ENCODE data around the gene FAM43B. TPM values are rescaled to one million over a fixed set of nuclear protein-coding genes. Genes with fewer than 3 reads are reported as not detected.

Gene FAM43B
- total RNA-seq, 4 donors from 2014 or later = 0.59 to 3.5 (median 2.5) TPM

DNA sequence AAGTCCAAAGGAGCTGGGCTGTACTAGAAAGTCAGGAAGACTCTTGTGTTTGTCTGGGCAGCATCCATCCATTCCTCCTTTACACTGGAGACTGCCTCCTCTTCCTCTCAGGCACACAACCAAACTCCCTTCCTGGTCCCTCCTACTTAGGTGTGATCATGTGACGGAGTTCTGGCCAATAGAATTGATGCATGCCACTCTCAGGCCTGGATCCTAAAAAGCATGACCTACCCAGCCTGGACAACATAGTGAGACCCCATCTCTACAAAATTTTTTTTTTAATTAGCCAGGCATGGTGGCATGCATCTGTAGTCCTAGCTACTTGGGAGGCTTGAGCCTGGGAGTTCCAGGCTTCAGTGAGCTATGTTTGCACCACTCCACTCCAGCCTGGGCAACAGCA lies 8.6 kb downstream of the FAM43B start:
- Histone ChIP-seq H3K27ac (no peak overlapping the region), H3K9me3 (no peaks in the 10 kb centered on the region), H3K27me3 (no peaks in the 10 kb centered on the region), H3K4me3 (replicated peaks in 1 of 3) (no peak overlapping the region), H3K4me1 (no peaks in the 10 kb centered on the region), H3K36me3 (no peaks in the 10 kb centered on the region)
- TF ChIP-seq, protein P1, sequence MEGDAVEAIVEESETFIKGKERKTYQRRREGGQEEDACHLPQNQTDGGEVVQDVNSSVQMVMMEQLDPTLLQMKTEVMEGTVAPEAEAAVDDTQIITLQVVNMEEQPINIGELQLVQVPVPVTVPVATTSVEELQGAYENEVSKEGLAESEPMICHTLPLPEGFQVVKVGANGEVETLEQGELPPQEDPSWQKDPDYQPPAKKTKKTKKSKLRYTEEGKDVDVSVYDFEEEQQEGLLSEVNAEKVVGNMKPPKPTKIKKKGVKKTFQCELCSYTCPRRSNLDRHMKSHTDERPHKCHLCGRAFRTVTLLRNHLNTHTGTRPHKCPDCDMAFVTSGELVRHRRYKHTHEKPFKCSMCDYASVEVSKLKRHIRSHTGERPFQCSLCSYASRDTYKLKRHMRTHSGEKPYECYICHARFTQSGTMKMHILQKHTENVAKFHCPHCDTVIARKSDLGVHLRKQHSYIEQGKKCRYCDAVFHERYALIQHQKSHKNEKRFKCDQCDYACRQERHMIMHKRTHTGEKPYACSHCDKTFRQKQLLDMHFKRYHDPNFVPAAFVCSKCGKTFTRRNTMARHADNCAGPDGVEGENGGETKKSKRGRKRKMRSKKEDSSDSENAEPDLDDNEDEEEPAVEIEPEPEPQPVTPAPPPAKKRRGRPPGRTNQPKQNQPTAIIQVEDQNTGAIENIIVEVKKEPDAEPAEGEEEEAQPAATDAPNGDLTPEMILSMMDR (IDR thresholded peaks at IDR 0.05) = no peak
- no peak for TF ChIP-seq POLR2A (IDR thresholded peaks at IDR 0.05)
- intact Hi-C loops (cut with DNase I) = no loop called here
- no peak for DNase-seq
- WGBS, 2 donors = 50 to 54% methylated on average over 1 of the region's 1 CpG

DNA sequence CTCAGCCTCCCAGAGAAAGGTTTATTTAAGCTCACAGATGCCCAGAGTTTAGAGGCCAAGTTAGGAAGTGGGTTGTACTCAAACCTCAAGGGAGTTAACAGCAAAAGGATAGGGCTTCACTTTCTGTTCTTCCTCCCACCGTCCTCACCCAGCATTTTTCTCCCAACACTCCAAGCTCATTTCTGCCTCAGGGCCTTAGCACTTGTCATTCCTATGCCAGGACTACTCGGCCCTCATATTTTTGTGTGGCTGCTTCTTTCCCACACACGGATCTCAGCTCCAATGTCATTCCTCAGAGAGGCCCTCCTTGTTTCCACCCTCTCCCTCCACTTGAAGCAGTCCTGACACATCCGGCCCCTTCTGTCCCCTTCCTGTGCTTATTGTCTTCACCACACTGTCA lies 12.9 kb downstream of the FAM43B start:
- 67 to 70% methylated on average over 4 of the region's 4 CpGs for WGBS, 2 donors
- TF ChIP-seq, protein P1 (IDR thresholded peaks at IDR 0.05) = no peak
- no peak for TF ChIP-seq POLR2A (IDR thresholded peaks at IDR 0.05)
- intact Hi-C loops (cut with DNase I) = no loop called here
- no peaks in the 10 kb centered on the region for H3K9me3 ChIP-seq
- no peak overlapping the region for H3K4me3 ChIP-seq (replicated peaks in 1 of 3)
- no peak overlapping the region for H3K27ac ChIP-seq
- no peak for DNase-seq
- H3K36me3 ChIP-seq = no peaks in the 10 kb centered on the region
- no peaks in the 10 kb centered on the region for H3K4me1 ChIP-seq
- H3K27me3 ChIP-seq = no peaks in the 10 kb centered on the region

DNA sequence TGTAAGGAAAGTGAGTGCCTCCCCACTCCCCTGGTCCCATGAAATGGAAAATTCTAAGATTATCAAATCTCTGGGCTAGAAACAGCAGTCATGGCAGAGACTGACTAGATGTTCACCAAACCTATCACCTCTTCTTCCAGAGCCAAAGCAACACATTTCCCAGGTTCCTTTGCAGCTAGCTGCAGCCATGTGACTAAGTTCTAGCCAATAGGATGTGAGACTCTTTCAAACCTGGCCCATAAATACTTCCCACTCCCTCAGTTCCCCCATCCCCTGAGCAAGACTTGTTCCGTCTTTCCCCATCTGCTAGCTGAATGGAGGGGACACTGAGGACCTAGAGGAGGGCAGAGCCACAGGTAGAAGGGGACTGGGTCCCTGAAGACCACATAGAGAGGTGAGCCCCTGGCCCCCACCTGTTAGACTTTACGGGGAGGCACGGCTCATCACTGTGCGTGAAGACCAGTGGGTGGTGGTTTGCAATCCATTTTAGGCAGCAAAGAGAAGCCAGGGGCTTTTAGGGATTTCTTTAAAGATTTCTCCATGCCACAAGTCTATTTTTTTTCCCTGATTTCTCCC lies 17.2 kb downstream of the FAM43B start:
- no peaks in the 10 kb centered on the region for H3K9me3 ChIP-seq
- H3K4me3 ChIP-seq (replicated peaks in 1 of 3) = no peak overlapping the region
- TF ChIP-seq POLR2A (IDR thresholded peaks at IDR 0.05) = no peak
- TF ChIP-seq, protein P1 (IDR thresholded peaks at IDR 0.05) = no peak
- no peaks in the 10 kb centered on the region for H3K4me1 ChIP-seq
- WGBS, 2 donors = 90 to 98% methylated on average over 4 of the region's 4 CpGs
- DNase-seq = no peak
- no peak overlapping the region for H3K27ac ChIP-seq
- H3K36me3 ChIP-seq = no peaks in the 10 kb centered on the region
- no peaks in the 10 kb centered on the region for H3K27me3 ChIP-seq
- intact Hi-C loops (cut with DNase I) = loop anchor here (10.0 kb wide), 1 partner anchor 75 kb away; no protein-coding TSS in a partner anchor

DNA sequence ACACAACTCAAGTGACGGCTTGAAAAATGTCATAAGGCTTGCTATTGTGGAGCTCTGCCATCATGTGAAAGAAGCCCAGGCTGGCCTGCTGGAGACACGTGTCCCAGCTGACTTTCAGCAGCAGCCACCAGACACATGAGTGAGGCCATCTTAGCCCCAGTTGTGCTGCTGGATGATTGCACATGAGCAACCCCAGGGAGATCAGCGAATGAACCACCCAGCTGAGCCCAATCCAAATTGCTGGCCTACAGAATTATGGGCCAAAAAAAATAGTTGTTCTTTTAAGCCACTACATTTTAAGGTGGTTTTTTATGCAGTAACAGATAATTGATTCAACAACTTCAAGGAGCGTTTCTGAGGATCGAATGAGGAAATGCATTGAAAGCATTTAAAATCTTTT lies 19.1 kb downstream of the FAM43B start:
- no peaks in the 10 kb centered on the region for H3K9me3 ChIP-seq
- intact Hi-C loops (cut with DNase I) = loop anchor here (10.0 kb wide), 1 partner anchor 73 kb away; no protein-coding TSS in a partner anchor

DNA sequence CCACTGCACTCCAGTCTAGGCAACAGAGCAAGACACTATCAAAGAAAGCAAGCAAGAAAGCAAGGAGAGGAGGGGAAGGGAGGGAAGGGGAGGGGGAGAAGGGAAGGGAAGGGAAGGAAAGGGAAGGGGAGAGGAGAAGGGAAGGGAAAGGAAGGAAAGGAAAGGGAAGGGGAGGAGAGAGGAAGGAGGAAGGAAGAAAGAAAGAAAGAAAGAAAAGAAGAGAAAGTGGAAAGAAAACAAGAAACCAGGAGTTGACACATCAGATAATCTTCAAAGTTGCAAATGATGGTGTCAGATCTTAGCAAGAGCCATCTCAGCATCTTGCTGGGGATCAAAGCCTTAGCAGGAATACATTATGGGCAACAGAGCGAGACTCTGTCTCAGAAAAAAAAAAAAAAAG lies 21.6 kb downstream of the FAM43B start:
- Histone ChIP-seq H3K4me1 (no peaks in the 10 kb centered on the region), H3K9me3 (no peaks in the 10 kb centered on the region), H3K27ac (no peak overlapping the region), H3K36me3 (no peaks in the 10 kb centered on the region), H3K27me3 (no peaks in the 10 kb centered on the region), H3K4me3 (replicated peaks in 1 of 3) (no peak overlapping the region)
- intact Hi-C loops (cut with DNase I) = loop anchor here (10.0 kb wide), 1 partner anchor 71 kb away; no protein-coding TSS in a partner anchor
- WGBS, 2 donors = 63 to 65% methylated on average over 1 of the region's 1 CpG
- TF ChIP-seq, protein P1 (IDR thresholded peaks at IDR 0.05) = no peak
- no peak for TF ChIP-seq POLR2A (IDR thresholded peaks at IDR 0.05)
- DNase-seq = no peak

More for the DNA sequence above, 19.1 kb downstream of the FAM43B start:
- Histone ChIP-seq H3K36me3 (no peaks in the 10 kb centered on the region), H3K27ac (no peak overlapping the region), H3K4me1 (no peaks in the 10 kb centered on the region), H3K27me3 (no peaks in the 10 kb centered on the region), H3K4me3 (replicated peaks in 1 of 3) (no peak overlapping the region)
- no peak for TF ChIP-seq POLR2A (IDR thresholded peaks at IDR 0.05)
- TF ChIP-seq, protein P1 (IDR thresholded peaks at IDR 0.05) = no peak
- DNase-seq = no peak
- 80 to 89% methylated on average over 5 of the region's 5 CpGs for WGBS, 2 donors
